Heart right ventricle (tissue), 16 donors: ENCODE data around the gene ZNF8. TPM values are rescaled to one million over a fixed set of nuclear protein-coding genes. Genes with fewer than 3 reads are reported as not detected.

Experiments used
- ATAC-seq, 8 donors: fragments of 200-7000 bp; cut with Tn5 transposase; one replicate each; pipeline ENCODE4 v1.9.1; 2020; ENCODE audit warnings: mild to moderate bottlenecking in 8 of 8, moderate library complexity in 8 of 8, moderate number of reproducible peaks in 1 of 8
- DNase-seq, 2 donors: peaks; one replicate each; pipeline ENCODE4 v3.0.0-alpha.2; 2020
- H3K27ac ChIP-seq, 10 donors: fragments of 200-600 bp; sonication (generic) in 2 of 10; one replicate each; pipeline versions ENCODE4 v1.5.0 to v1.8.0; 2020 to 2022; ENCODE audit warnings: mild to moderate bottlenecking in 3 of 10
- H3K27me3 ChIP-seq, 7 donors: fragments of 200-600 bp; one replicate each; pipeline ENCODE4 v1.8.0; 2021 to 2022; ENCODE audit warnings: mild to moderate bottlenecking in 2 of 7
- H3K36me3 ChIP-seq, 9 donors: fragments of 200-600 bp; sonication (generic) in 1 of 9; one replicate each; pipeline versions ENCODE4 v1.5.0 to v1.8.0; 2020 to 2022; ENCODE audit warnings: mild to moderate bottlenecking in 2 of 9
- H3K4me1 ChIP-seq, 9 donors: fragments of 200-600 bp; sonication (generic) in 1 of 9; one replicate each; pipeline versions ENCODE4 v1.5.0 to v1.8.0; 2020 to 2022; ENCODE audit warnings: mild to moderate bottlenecking in 4 of 9
- H3K4me3 ChIP-seq, 10 donors: fragments of 200-600 bp; sonication (generic) in 2 of 10; one replicate each; pipeline versions ENCODE4 v1.5.0 to v1.8.0; 2020 to 2022; ENCODE audit warnings: mild to moderate bottlenecking in 7 of 10, moderate library complexity in 2 of 10
- H3K9me3 ChIP-seq, 11 donors: fragments of 200-600 bp in 10 of 11; sonication (generic) in 2 of 11; one replicate each; pipeline versions ENCODE4 v1.5.0 to v1.8.0; 2013 to 2022; ENCODE audit warnings: mild to moderate bottlenecking in 2 of 11, control low read depth in 1 of 11, moderate library complexity in 1 of 11
- CTCF ChIP-seq, 9 donors: fragments of 200-600 bp; sonication (generic) in 2 of 9; IDR thresholded peaks; one replicate each; pipeline versions ENCODE4 v1.5.0 to v1.8.0; 2021 to 2022; ENCODE audit warnings: antibody characterized with exemption in 9 of 9, mild to moderate bottlenecking in 5 of 9, moderate library complexity in 1 of 9
- WGBS, 2 donors: extraction: QIAGEN DNeasy Blood & Tissue Kit; methylation state at CpG; one replicate each; pipeline ENCODE4 v1.1.7; 2013; ENCODE audit warnings: inconsistent platforms in 1 of 2; 5-methylcytosine and 5-hydroxymethylcytosine counted together
- intact Hi-C, 10 donors: fragments of 100-400 bp; cut with DNase I; formaldehyde crosslinking; loops; one replicate each; pipeline versions ENCODE4 v1.11.1 to v1.14.2; 2022
- microRNA-seq, 2 donors: library from miRNA; unstranded; fragments of <30 nt; microRNA quantifications; one replicate each; pipeline ENCODE4 v1.2.0, GENCODE V29; 2021
- polyA plus RNA-seq, 2 donors: library from polyadenylated mRNA; stranded (reverse); fragments of 200-250 nt; gene quantifications; one replicate each; pipeline ENCODE4 v1.2.3, GENCODE V29; 2013
- total RNA-seq, 10 donors: library from RNA; stranded (reverse); fragmentation: NEBNext Ultra II Directional in 3 of 10; extraction: Animal tissue kit (Norgen Biotek cat#: 25700) in 3 of 10; gene quantifications; one replicate each; pipeline versions ENCODE4 v1.2.1 to v1.2.4, GENCODE V29; 2021 to 2023
- donor health status: Arrhythmogenic right ventricular cardiomyopathy.
- donor health status: ischemic (EF 13 %, LVEDD 7.1; RV severe dilation, severe dysfunction).
- donor health status: healthy with polysubstance abuse.
- donor health status: DM: no; HTN: yes; CAD: no.
- donor health status: DM: no; HTN: no; CAD: no.
- donor health status: ischemic (EF 25% LVEDD 6.9; RV normal size, moderate dysfunction).
- donor health status: ischemic (EF 25% LVEDD 5.7; RV mildly dilated, moderate dysfunction).
- donor health status: healthy.
- donor health status: DM: yes; HTN: yes; CAD: no.
- donor health status: Ischemic cardiomyopathy.
- donor health status: ischemic (EF 35%, LVEDD 5.7; RV mildly dilated, moderate dysfunction).
- donor health status: nonischemic (EF 11% LVEDD 7.7; RV severe dilation, severe dysfunction).
- donor health status: DM: yes; HTN: yes; CAD: no.
- donor health status: PGD.
- donor health status: ischemic (EF 29% LVEDD 5.4; RV normal size, mild dysfunction).
- donor health status: nonischemic (EF 23%, LVEDD 6.1; RV moderate dilation, normal function).

Gene ZNF8
- total and polyA plus RNA-seq, 12 donors: 1.4 to 6.2 (median 5.3) TPM

GRCh38 chr19:58351990-58352755 is 73.4 kb downstream of the ZNF8 start:
- 84 to 85% methylated on average over 23 of the region's 23 CpGs for WGBS, 2 donors
- H3K36me3 ChIP-seq: peaks cover 0 to 4% (median 0%) of the 10 kb centered on the region in 9 donors
- no peak overlapping the region for H3K4me3 ChIP-seq
- intact Hi-C loops: no loop called here
- ATAC-seq: no peak
- no peak for DNase-seq
- no peak overlapping the region for H3K27ac ChIP-seq
- H3K9me3 ChIP-seq: no peaks in the 10 kb centered on the region
- H3K27me3 ChIP-seq: peaks cover 6 to 85% (median 68%) of the 10 kb centered on the region in 7 donors
- no peak for TF ChIP-seq CTCF (IDR thresholded peaks at IDR 0.05)
- H3K4me1 ChIP-seq: peaks cover 8 to 43% (median 35%) of the 10 kb centered on the region in 9 donors

Small RNAs within 50 kb of the gene (microRNA-seq; reads per million reads assigned to microRNA genes)
- 0.51 to 0.60 reads per million in 2 donors for gene MIR6806

Other genes starting within 250 kb of the ZNF8 start
- under 1 TPM in 1 of 10 donors, not detected in 9; 0.32 TPM for gene ZSCAN1, start 244.9 kb upstream of the ZNF8 start, total RNA-seq
- gene ZSCAN1, start 244.9 kb upstream of the ZNF8 start, polyA plus RNA-seq: under 1 TPM; 0.15 to 0.28 TPM
- 1 to 10 TPM; 2.9 to 5.0 (median 3.9) TPM for gene ZNF135, start 219.7 kb upstream of the ZNF8 start, total RNA-seq
- 10 to 100 TPM in 1 of 2 donors, 1 to 10 TPM in 1; 2.5 to 10.1 TPM for gene ZNF135, start 219.7 kb upstream of the ZNF8 start, polyA plus RNA-seq
- gene ZSCAN18, start 180.7 kb upstream of the ZNF8 start, total RNA-seq: 100 to 1,000 TPM in 1 of 10 donors, 10 to 100 TPM in 9; 59.3 to 101 (median 73.2) TPM
- 10 to 100 TPM; 56.4 to 67.9 TPM for gene ZSCAN18, start 180.7 kb upstream of the ZNF8 start, polyA plus RNA-seq
- 1 to 10 TPM; 6.5 to 9.7 (median 7.9) TPM for gene ZNF329, start 128.2 kb upstream of the ZNF8 start, total RNA-seq
- 1 to 10 TPM; 2.3 to 5.4 TPM for gene ZNF329, start 128.2 kb upstream of the ZNF8 start, polyA plus RNA-seq
- 10 to 100 TPM; 18.4 to 27.6 (median 22.9) TPM for gene ZNF274, start 95.9 kb upstream of the ZNF8 start, total RNA-seq
- 10 to 100 TPM; 13.8 to 26.0 TPM for gene ZNF274, start 95.9 kb upstream of the ZNF8 start, polyA plus RNA-seq
- gene ZNF544, start 50.0 kb upstream of the ZNF8 start, total RNA-seq: 10 to 100 TPM; 19.2 to 35.0 (median 23.7) TPM
- 10 to 100 TPM; 20.6 to 20.7 TPM for gene ZNF544, start 50.0 kb upstream of the ZNF8 start, polyA plus RNA-seq
- 10 to 100 TPM; 14.4 to 28.7 (median 17.7) TPM for gene ERVK3-1, start 26.4 kb downstream of the ZNF8 start, total RNA-seq
- gene ERVK3-1, start 26.4 kb downstream of the ZNF8 start, polyA plus RNA-seq: 10 to 100 TPM; 28.6 to 57.5 TPM
- 1 to 10 TPM; 1.2 to 2.1 (median 1.4) TPM for gene ZSCAN22, start 48.0 kb downstream of the ZNF8 start, total RNA-seq
- under 1 TPM; 0.80 to 0.87 TPM for gene ZSCAN22, start 48.0 kb downstream of the ZNF8 start, polyA plus RNA-seq
- 1 to 10 TPM in 9 of 10 donors, under 1 TPM in 1; 0.80 to 5.5 (median 2.0) TPM for gene A1BG, start 74.5 kb downstream of the ZNF8 start, total RNA-seq
- 1 to 10 TPM; 9.6 TPM for gene A1BG, start 74.5 kb downstream of the ZNF8 start, polyA plus RNA-seq
- under 1 TPM in 9 of 10 donors, not detected in 1; 0.14 to 0.73 (median 0.30) TPM for gene ZNF497, start 83.8 kb downstream of the ZNF8 start, total RNA-seq
- under 1 TPM; 0.22 to 0.33 TPM for gene ZNF497, start 83.8 kb downstream of the ZNF8 start, polyA plus RNA-seq
- under 1 TPM; 0.11 to 0.90 (median 0.41) TPM for gene ZNF837, start 102.1 kb downstream of the ZNF8 start, total RNA-seq
- gene ZNF837, start 102.1 kb downstream of the ZNF8 start, polyA plus RNA-seq: under 1 TPM; 0.36 to 0.88 TPM
- gene RPS5, start 108.3 kb downstream of the ZNF8 start, total RNA-seq: 100 to 1,000 TPM; 360 to 610 (median 413) TPM
- 1,000 to 10,000 TPM in 1 of 2 donors, 100 to 1,000 TPM in 1; 430 to 2,053 TPM for gene RPS5, start 108.3 kb downstream of the ZNF8 start, polyA plus RNA-seq
- gene RNF225, start 116.7 kb downstream of the ZNF8 start, total RNA-seq: not detected
- gene RNF225, start 116.7 kb downstream of the ZNF8 start, polyA plus RNA-seq: not detected
- 10 to 100 TPM; 12.7 to 20.4 (median 17.6) TPM for gene ZNF584, start 129.7 kb downstream of the ZNF8 start, total RNA-seq
- 10 to 100 TPM in 1 of 2 donors, 1 to 10 TPM in 1; 6.5 to 15.9 TPM for gene ZNF584, start 129.7 kb downstream of the ZNF8 start, polyA plus RNA-seq
- 1 to 10 TPM; 3.6 to 6.7 (median 5.1) TPM for gene ZNF132, start 161.2 kb downstream of the ZNF8 start, total RNA-seq
- gene ZNF132, start 161.2 kb downstream of the ZNF8 start, polyA plus RNA-seq: 1 to 10 TPM; 1.1 to 1.3 TPM
- gene ZNF324B, start 172.7 kb downstream of the ZNF8 start, total RNA-seq: 1 to 10 TPM; 1.9 to 5.2 (median 3.2) TPM
- 1 to 10 TPM; 1.4 to 1.6 TPM for gene ZNF324B, start 172.7 kb downstream of the ZNF8 start, polyA plus RNA-seq
- 1 to 10 TPM; 3.8 to 6.1 (median 5.1) TPM for gene ZNF324, start 188.1 kb downstream of the ZNF8 start, total RNA-seq
- gene ZNF324, start 188.1 kb downstream of the ZNF8 start, polyA plus RNA-seq: 1 to 10 TPM; 2.6 to 4.0 TPM
- 1 to 10 TPM; 4.2 to 7.0 (median 5.1) TPM for gene ZNF446, start 197.4 kb downstream of the ZNF8 start, total RNA-seq
- gene ZNF446, start 197.4 kb downstream of the ZNF8 start, polyA plus RNA-seq: 10 to 100 TPM in 1 of 2 donors, 1 to 10 TPM in 1; 7.1 to 11.1 TPM
- 1 to 10 TPM; 2.2 to 4.9 (median 3.9) TPM for gene SLC27A5, start 233.0 kb downstream of the ZNF8 start, total RNA-seq
- gene SLC27A5, start 233.0 kb downstream of the ZNF8 start, polyA plus RNA-seq: 1 to 10 TPM; 7.4 to 7.9 TPM
- gene ZBTB45, start 240.9 kb downstream of the ZNF8 start, total RNA-seq: 10 to 100 TPM in 5 of 10 donors, 1 to 10 TPM in 5; 7.7 to 13.3 (median 9.7) TPM
- gene ZBTB45, start 240.9 kb downstream of the ZNF8 start, polyA plus RNA-seq: 1 to 10 TPM; 7.1 to 8.7 TPM